GM18861 (cell line): ENCODE results near the gene PSME3IP1.

ENCODE experiments used
- ATAC-seq: cut with Tn5 transposase; IDR thresholded peaks from one replicate; pipeline ENCODE4 v1.9.1; 2021; ENCODE audit not compliant: unreplicated experiment

PSME3IP1 gene

GRCh38 chr16:57169327-57169726 lies 16.5 kb downstream of the PSME3IP1 start:
- no peak for ATAC-seq

- ATAC-seq = no peak
Measured at GRCh38 chr16:57167953-57168352, 17.9 kb downstream of the PSME3IP1 start.

- ATAC-seq = no peak
Measured at GRCh38 chr16:57167538-57167937, 18.3 kb downstream of the PSME3IP1 start.

- no peak for ATAC-seq
Measured at GRCh38 chr16:57166951-57167350, 18.9 kb downstream of the PSME3IP1 start.

GRCh38 chr16:57166451-57166850 lies 19.4 kb downstream of the PSME3IP1 start:
- no peak for ATAC-seq

- no peak for ATAC-seq
Measured at GRCh38 chr16:57165938-57166337, 19.9 kb downstream of the PSME3IP1 start.

GRCh38 chr16:57165483-57165882 lies 20.4 kb downstream of the PSME3IP1 start:
- no peak for ATAC-seq

GRCh38 chr16:57163842-57164241 lies 22.0 kb downstream of the PSME3IP1 start:
- ATAC-seq = no peak

GRCh38 chr16:57159447-57159846 lies 26.4 kb downstream of the PSME3IP1 start:
- ATAC-seq = no peak

GRCh38 chr16:57157533-57157932 lies 28.3 kb downstream of the PSME3IP1 start:
- ATAC-seq = no peak

GRCh38 chr16:57156351-57156703 lies 29.5 kb downstream of the PSME3IP1 start:
- ATAC-seq = no peak

GRCh38 chr16:57155702-57156350 lies 30.0 kb downstream of the PSME3IP1 start:
- no peak for ATAC-seq

GRCh38 chr16:57153841-57154240 lies 32.0 kb downstream of the PSME3IP1 start:
- no peak for ATAC-seq

GRCh38 chr16:57152096-57153093 lies 33.4 kb downstream of the PSME3IP1 start:
- no peak for ATAC-seq

- ATAC-seq = no peak
Measured at GRCh38 chr16:57151369-57151768, 34.5 kb downstream of the PSME3IP1 start.

GRCh38 chr16:57150682-57151330 lies 35.0 kb downstream of the PSME3IP1 start:
- ATAC-seq = no peak

GRCh38 chr16:57149391-57149790 lies 36.4 kb downstream of the PSME3IP1 start:
- no peak for ATAC-seq

GRCh38 chr16:57148481-57148880 lies 37.4 kb downstream of the PSME3IP1 start:
- ATAC-seq = no peak

GRCh38 chr16:57147381-57148221 lies 38.2 kb downstream of the PSME3IP1 start:
- no peak for ATAC-seq

- no peak for ATAC-seq
Measured at GRCh38 chr16:57146735-57147134, 39.1 kb downstream of the PSME3IP1 start.
